ENCODE results near the gene ZYG11A. TPM values are rescaled to one million over a fixed set of nuclear protein-coding genes. Genes with fewer than 3 reads are reported as not detected.
"Not testable (repeated sequence)": the region's sequence is repeated elsewhere in the genome, so short reads cannot be mapped to it uniquely, and the experiment has no call there.

Gene ZYG11A
- not detected for total RNA-seq

GRCh38 chr1:52842643-52843310 is at the start of gene ZYG11A:
TSS of gene ZYG11A (plus strand) at chr1:52842760. CDS start at chr1:52842884, 124 bp downstream.
- DNase-seq (ENCODE audit: low spot score in 2 of 2): no peak
- TF ChIP-seq EP300 (IDR thresholded peaks at IDR 0.05): no peak
- peak in 3 of 5 experiments; percentile 7 to 32 (median 28) for TF ChIP-seq CTCF (IDR thresholded peaks at IDR 0.05)
- TF ChIP-seq POLR2A (IDR thresholded peaks at IDR 0.05): no peak
- H3K4me1 ChIP-seq: peaks cover 0 to 15% (median 10%) of the 10 kb centered on the region in 4 donors
- H3K27ac ChIP-seq: no peak within 1 kb of the TSS
- H3K9me3 ChIP-seq: peaks cover 0 to 4% (median 0%) of the 10 kb centered on the region in 4 donors
- peak within 1 kb of the TSS; percentile 21 to 44 (median 30) for H3K4me3 ChIP-seq
- 3 to 6% methylated on average over 30 to 61 of the region's 88 CpGs for WGBS, 2 donors
- H3K36me3 ChIP-seq: no peaks in the 10 kb centered on the region
- H3K27me3 ChIP-seq: peaks cover 0 to 64% of the 10 kb centered on the region in 2 donors

- peaks cover 0 to 58% (median 0%) of the 10 kb centered on the region in 3 donors for H3K36me3 ChIP-seq
- H3K9me3 ChIP-seq: not testable (repeated sequence)
- WGBS, 2 donors: 81 to 87% methylated on average over 7 of the region's 7 CpGs
These were observed 48.8 kb upstream of the ZYG11A start for GRCh38 chr1:52793717-52794116.

GRCh38 chr1:52795464-52795863 is 47.1 kb upstream of the ZYG11A start:
- 78 to 84% methylated on average over 3 of the region's 3 CpGs for WGBS, 2 donors
- Histone ChIP-seq H3K4me3 (no peak overlapping the region), H3K27ac (no peak overlapping the region), H3K4me1 (no peaks in the 10 kb centered on the region), H3K9me3 (no peaks in the 10 kb centered on the region), H3K27me3 (no peaks in the 10 kb centered on the region), H3K36me3 (peaks cover 0 to 54% (median 0%) of the 10 kb centered on the region in 3 donors)
- TF ChIP-seq POLR2A (IDR thresholded peaks at IDR 0.05) (no peak), EP300 (IDR thresholded peaks at IDR 0.05) (no peak), CTCF (IDR thresholded peaks at IDR 0.05) (no peak)
- no peak for DNase-seq (ENCODE audit: low spot score in 2 of 2)

More at GRCh38 chr1:52793717-52794116, 48.8 kb upstream of the ZYG11A start:
- not testable (repeated sequence) for H3K27me3 ChIP-seq; H3K4me1 ChIP-seq; H3K4me3 ChIP-seq; H3K27ac ChIP-seq; DNase-seq (ENCODE audit: low spot score in 2 of 2)

GRCh38 chr1:52798331-52798730 is 44.2 kb upstream of the ZYG11A start:
- Histone ChIP-seq H3K9me3 (no peaks in the 10 kb centered on the region), H3K4me3 (no peak overlapping the region), H3K36me3 (peaks cover 0 to 55% (median 4%) of the 10 kb centered on the region in 3 donors), H3K4me1 (no peaks in the 10 kb centered on the region), H3K27ac (no peak overlapping the region), H3K27me3 (no peaks in the 10 kb centered on the region)
- 93 to 100% methylated on average over 3 of the region's 3 CpGs for WGBS, 2 donors
- DNase-seq (ENCODE audit: low spot score in 2 of 2): no peak
- TF ChIP-seq POLR2A (IDR thresholded peaks at IDR 0.05) (no peak), CTCF (IDR thresholded peaks at IDR 0.05) (no peak), EP300 (IDR thresholded peaks at IDR 0.05) (no peak)

GRCh38 chr1:52801011-52801410 is 41.5 kb upstream of the ZYG11A start:
- Histone ChIP-seq H3K4me3 (no peak overlapping the region), H3K9me3 (no peaks in the 10 kb centered on the region), H3K36me3 (peaks cover 0 to 56% (median 9%) of the 10 kb centered on the region in 3 donors), H3K27ac (no peak overlapping the region), H3K27me3 (no peaks in the 10 kb centered on the region), H3K4me1 (no peaks in the 10 kb centered on the region)
- TF ChIP-seq CTCF (IDR thresholded peaks at IDR 0.05) (no peak), EP300 (IDR thresholded peaks at IDR 0.05) (no peak), POLR2A (IDR thresholded peaks at IDR 0.05) (no peak)
- DNase-seq (ENCODE audit: low spot score in 2 of 2): no peak

- 90 to 100% methylated on average over 3 of the region's 3 CpGs for WGBS, 2 donors
These were observed 38.5 kb upstream of the ZYG11A start for GRCh38 chr1:52804083-52804482.

More at GRCh38 chr1:52804083-52804482, 38.5 kb upstream of the ZYG11A start:
- not testable (repeated sequence) for H3K27ac ChIP-seq; H3K4me3 ChIP-seq; H3K9me3 ChIP-seq; DNase-seq (ENCODE audit: low spot score in 2 of 2); H3K4me1 ChIP-seq; H3K27me3 ChIP-seq
- peaks cover 0 to 57% (median 9%) of the 10 kb centered on the region in 3 donors for H3K36me3 ChIP-seq
